ENCODE data around the gene TRIM46.
"Not testable (repeated sequence)": the region's sequence is repeated elsewhere in the genome, so short reads cannot be mapped to it uniquely, and the experiment has no call there.

DNA sequence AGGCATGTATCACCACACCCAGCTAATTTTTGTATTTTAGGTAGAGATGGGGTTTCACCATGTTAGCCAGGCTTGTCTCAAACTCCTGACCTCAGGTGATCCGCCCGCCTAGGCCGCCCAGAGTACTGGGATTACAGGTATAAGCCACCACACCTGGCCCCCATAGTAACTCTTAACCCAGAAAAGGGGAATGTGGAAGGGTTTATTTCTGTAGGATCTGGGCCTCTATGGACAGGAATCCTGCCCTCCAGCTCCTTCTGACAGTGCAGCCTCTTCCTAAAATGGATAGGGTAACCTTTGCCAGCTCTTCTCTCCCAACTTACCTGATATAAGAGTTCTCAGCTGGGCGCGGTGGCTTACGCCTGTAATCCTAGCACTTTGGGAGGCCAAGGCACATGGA, 11.0 kb upstream of the TRIM46 start:
- TF ChIP-seq EZH2 (IDR thresholded peaks at IDR 0.05; ENCODE audit: insufficient read depth, poor library complexity, severe bottlenecking); EZH2phosphoT487 (IDR thresholded peaks at IDR 0.05; ENCODE audit: insufficient read depth, low read depth): not testable (repeated sequence)

Data from GM23248 (cell line).